Transverse colon (tissue), 4 donors: ENCODE data around the gene ZCCHC9. TPM values are rescaled to one million over a fixed set of nuclear protein-coding genes. Genes with fewer than 3 reads are reported as not detected.

Experiments used
- DNase-seq: peaks from one replicate; pipeline ENCODE4 v3.0.0-alpha.2; 2019
- H3K27ac ChIP-seq, 4 donors: fragments of 200-600 bp; sonication (generic); 2 replicates each; pipeline ENCODE4 v1.5.1; 2016 to 2018; ENCODE audit warnings: inconsistent platforms in 4 of 4
- H3K27me3 ChIP-seq: fragments of 200-600 bp; sonication (generic); 2 replicates; pipeline ENCODE4 v1.5.1; 2017; ENCODE audit warnings: inconsistent platforms
- H3K36me3 ChIP-seq, 4 donors: fragments of 200-600 bp; sonication (generic); 2 replicates each; pipeline ENCODE4 v1.5.1; 2017 to 2019; ENCODE audit warnings: inconsistent platforms in 4 of 4
- H3K4me1 ChIP-seq, 4 donors: fragments of 200-600 bp; sonication (generic); 2 replicates each; pipeline ENCODE4 v1.5.1; 2017 to 2020; ENCODE audit warnings: inconsistent platforms in 4 of 4
- H3K4me3 ChIP-seq, 4 donors: fragments of 200-600 bp; sonication (generic); 1 replicate in 1 of 4; 2 replicates in 3 of 4; pipeline versions ENCODE4 v1.5.1 to v1.6.1; 2017 to 2019; ENCODE audit warnings: inconsistent platforms in 4 of 4
- H3K9me3 ChIP-seq, 2 donors: fragments of 200-600 bp; sonication (generic); 2 replicates each; pipeline ENCODE4 v1.5.1; 2017 to 2019; ENCODE audit warnings: inconsistent platforms in 2 of 2
- CTCF ChIP-seq, 5 experiments: fragments of 200-600 bp in 3 of 5; fragments of 450-650 bp in 2 of 5; sonication (generic) in 3 of 5; IDR thresholded peaks; 1 replicate in 2 of 5; 2 replicates in 3 of 5; pipeline ENCODE4 v1.5.1; 2016 to 2017; ENCODE audit warnings: antibody characterized with exemption in 5 of 5, inconsistent platforms in 3 of 5, mild to moderate bottlenecking in 2 of 5, moderate library complexity in 1 of 5
- EP300 ChIP-seq: sonication (generic); formaldehyde crosslinking; IDR thresholded peaks from one replicate; pipeline ENCODE4 v1.6.1; 2017; ENCODE audit warnings: antibody characterized with exemption, low read depth
- POLR2A ChIP-seq: fragments of 450-650 bp; IDR thresholded peaks from one replicate; pipeline ENCODE4 v1.6.1; 2016; ENCODE audit warnings: antibody characterized with exemption, mild to moderate bottlenecking, moderate library complexity
- POLR2AphosphoS5 ChIP-seq, 3 donors: sonication (generic); formaldehyde crosslinking; IDR thresholded peaks; one replicate each; pipeline ENCODE4 v1.6.1; 2016; ENCODE audit warnings: antibody characterized with exemption in 3 of 3
- WGBS, 2 donors: methylation state at CpG; one replicate each; pipeline ENCODE4 v1.1.5; 2018; ENCODE audit warnings: low coverage in 1 of 2; 5-methylcytosine and 5-hydroxymethylcytosine counted together
- in situ Hi-C, 4 donors: fragments of 200-750 bp; cut with MboI; loops; one replicate each; pipeline versions ENCODE4 v1.15.0 to v1.15.1; 2017; ENCODE audit warnings: low sequenced_read_pairs in 3 of 4, low pct_ligation_motif_present in 1 of 4, low pct_unique_long_range_greater_than_20kb in 1 of 4
- intact Hi-C: fragments of 100-400 bp; cut with DNase I; formaldehyde crosslinking; loops from one replicate; pipeline ENCODE4 v1.15.1; 2023; ENCODE audit warnings: low total_unique reads
- total RNA-seq, 4 donors: library from RNA; depleted of rRNA; stranded (reverse); fragments of >200 nt; gene quantifications; one replicate each; pipeline ENCODE4 v1.1.0, GENCODE V29; 2016

ZCCHC9 gene
- total RNA-seq, 4 donors from 2014 or later = 9.7 to 30.3 (median 17.0) TPM

- 65 to 77% methylated on average over 4 to 11 of the region's 11 CpGs for WGBS, 2 donors
- intact Hi-C loops = no loop called here
- in situ Hi-C loops = no loop called here
- H3K4me1 ChIP-seq = peaks cover 0 to 28% (median 0%) of the 10 kb centered on the region in 4 donors
- H3K9me3 ChIP-seq = no peaks in the 10 kb centered on the region
- TF ChIP-seq EP300 (no peak), POLR2A (no peak), POLR2AphosphoS5 (IDR thresholded peaks at IDR 0.05) (no peak), CTCF (IDR thresholded peaks at IDR 0.05) (no peak)
- no peak for DNase-seq
- no peaks in the 10 kb centered on the region for H3K27me3 ChIP-seq
- H3K36me3 ChIP-seq = no peaks in the 10 kb centered on the region
- H3K4me3 ChIP-seq = no peak overlapping the region
- H3K27ac ChIP-seq = no peak overlapping the region
Measured at GRCh38 chr5:81355291-81356251, 54.2 kb downstream of the ZCCHC9 start.

GRCh38 chr5:81359108-81359507, 57.7 kb downstream of the ZCCHC9 start:
- H3K4me1 ChIP-seq = peaks cover 0 to 26% (median 0%) of the 10 kb centered on the region in 4 donors
- DNase-seq = no peak
- no peaks in the 10 kb centered on the region for H3K9me3 ChIP-seq
- no peaks in the 10 kb centered on the region for H3K36me3 ChIP-seq
- 34 to 40% methylated on average over 4 to 5 of the region's 5 CpGs for WGBS, 2 donors
- H3K4me3 ChIP-seq = no peak overlapping the region
- in situ Hi-C loops (no loop called here), intact Hi-C loops (no loop called here)
- no peak for TF ChIP-seq EP300
- no peaks in the 10 kb centered on the region for H3K27me3 ChIP-seq
- no peak overlapping the region for H3K27ac ChIP-seq

GRCh38 chr5:81359881-81360280, 58.5 kb downstream of the ZCCHC9 start:
- TF ChIP-seq POLR2A = no peak
- no peak for TF ChIP-seq CTCF (IDR thresholded peaks at IDR 0.05)
- no peak for TF ChIP-seq POLR2AphosphoS5 (IDR thresholded peaks at IDR 0.05)
- TF ChIP-seq EP300 = no peak
- Histone ChIP-seq H3K9me3 (no peaks in the 10 kb centered on the region), H3K4me3 (no peak overlapping the region), H3K27ac (no peak overlapping the region), H3K4me1 (peaks cover 0 to 23% (median 0%) of the 10 kb centered on the region in 4 donors), H3K36me3 (no peaks in the 10 kb centered on the region), H3K27me3 (no peaks in the 10 kb centered on the region)
- DNase-seq = no peak
- intact Hi-C loops = no loop called here
- 56% methylated on average over 2 of the region's 2 CpGs for WGBS, 2 donors
- in situ Hi-C loops = no loop called here

GRCh38 chr5:81360640-81361039, 59.3 kb downstream of the ZCCHC9 start:
- Histone ChIP-seq H3K27ac (no peak overlapping the region), H3K9me3 (no peaks in the 10 kb centered on the region), H3K4me1 (peaks cover 0 to 23% (median 0%) of the 10 kb centered on the region in 4 donors), H3K36me3 (no peaks in the 10 kb centered on the region), H3K4me3 (no peak overlapping the region), H3K27me3 (no peaks in the 10 kb centered on the region)
- in situ Hi-C loops (no loop called here), intact Hi-C loops (no loop called here)
- no peak for TF ChIP-seq POLR2A
- TF ChIP-seq POLR2AphosphoS5 (IDR thresholded peaks at IDR 0.05) = no peak
- no peak for TF ChIP-seq EP300
- no peak for TF ChIP-seq CTCF (IDR thresholded peaks at IDR 0.05)
- DNase-seq = no peak
- WGBS, 2 donors = 52 to 56% methylated on average over 2 to 4 of the region's 4 CpGs
